Measurements from ENCODE around the gene CTRB1. TPM values are rescaled to one million over a fixed set of nuclear protein-coding genes. Genes with fewer than 3 reads are reported as not detected.
"Not testable (repeated sequence)": the region's sequence is repeated elsewhere in the genome, so short reads cannot be mapped to it uniquely, and the experiment has no call there.

CTRB1 gene
- total RNA-seq, 1 experiment from 2014 or later = not detected

DNA sequence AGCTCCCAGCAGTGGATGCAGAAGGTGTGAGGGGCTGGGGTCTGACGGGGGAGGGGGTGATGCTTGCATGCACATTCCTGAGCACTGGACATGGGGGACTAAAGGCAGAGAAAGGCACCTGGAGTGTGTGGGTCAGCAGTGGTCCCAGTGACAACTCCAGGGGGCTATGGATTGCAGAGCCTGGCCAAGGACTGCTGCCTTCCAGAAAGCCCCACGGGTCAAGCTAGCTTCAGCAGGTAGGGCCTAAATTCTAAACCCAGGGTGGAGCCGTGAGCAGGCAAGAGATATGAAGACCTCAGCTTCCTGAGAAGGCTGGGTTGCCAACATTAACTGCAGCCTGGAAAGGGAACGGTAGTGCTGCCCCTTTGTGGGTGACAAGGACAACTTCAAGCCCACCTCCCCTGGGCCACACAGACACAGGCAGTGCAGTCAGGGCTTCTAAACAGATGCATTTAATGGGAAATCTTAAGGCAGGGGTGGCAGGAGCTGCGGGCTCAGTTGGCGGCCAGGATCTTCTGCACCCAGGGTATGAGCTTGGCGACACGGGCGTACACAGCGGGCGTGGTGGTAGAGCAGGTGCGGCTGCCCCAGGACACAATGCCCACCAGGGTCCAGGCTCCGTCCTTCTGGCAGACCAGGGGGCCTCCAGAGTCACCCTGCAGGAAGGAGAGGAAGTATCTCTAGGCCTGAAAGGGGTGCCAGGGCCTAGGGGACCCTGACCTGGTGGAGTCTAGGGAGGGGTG lies 14.9 kb upstream of the CTRB1 start:
- DNase-seq (ENCODE audit: extremely low read depth, low read depth) = no peak

GRCh38 chr16:75204410-75204758 lies 14.4 kb upstream of the CTRB1 start:
- no peak for DNase-seq (ENCODE audit: extremely low read depth, low read depth)

GRCh38 chr16:75204905-75205304 lies 13.9 kb upstream of the CTRB1 start:
- DNase-seq (ENCODE audit: extremely low read depth, low read depth) = not testable (repeated sequence)

DNA sequence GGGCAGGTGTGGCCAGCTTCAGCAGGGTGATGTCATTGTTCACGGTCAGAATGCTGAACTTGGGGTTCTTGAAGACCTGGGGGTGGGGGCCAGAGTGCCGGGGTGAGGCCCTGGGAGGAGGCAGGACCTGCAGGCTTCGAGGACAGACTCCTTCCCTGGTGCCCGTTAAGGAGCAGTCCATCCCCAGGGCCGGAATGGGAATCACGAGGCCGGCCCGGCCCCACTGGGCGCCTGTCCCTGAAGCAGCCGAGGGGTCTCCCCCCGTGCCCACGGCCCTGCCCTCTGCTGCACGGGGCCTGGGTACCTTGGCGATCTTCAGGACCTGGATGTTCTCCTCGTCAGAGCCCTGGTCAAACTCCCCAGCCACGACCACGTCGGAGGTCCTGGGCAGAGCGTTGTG lies 13.3 kb upstream of the CTRB1 start:
- not testable (repeated sequence) for DNase-seq (ENCODE audit: extremely low read depth, low read depth)

DNA sequence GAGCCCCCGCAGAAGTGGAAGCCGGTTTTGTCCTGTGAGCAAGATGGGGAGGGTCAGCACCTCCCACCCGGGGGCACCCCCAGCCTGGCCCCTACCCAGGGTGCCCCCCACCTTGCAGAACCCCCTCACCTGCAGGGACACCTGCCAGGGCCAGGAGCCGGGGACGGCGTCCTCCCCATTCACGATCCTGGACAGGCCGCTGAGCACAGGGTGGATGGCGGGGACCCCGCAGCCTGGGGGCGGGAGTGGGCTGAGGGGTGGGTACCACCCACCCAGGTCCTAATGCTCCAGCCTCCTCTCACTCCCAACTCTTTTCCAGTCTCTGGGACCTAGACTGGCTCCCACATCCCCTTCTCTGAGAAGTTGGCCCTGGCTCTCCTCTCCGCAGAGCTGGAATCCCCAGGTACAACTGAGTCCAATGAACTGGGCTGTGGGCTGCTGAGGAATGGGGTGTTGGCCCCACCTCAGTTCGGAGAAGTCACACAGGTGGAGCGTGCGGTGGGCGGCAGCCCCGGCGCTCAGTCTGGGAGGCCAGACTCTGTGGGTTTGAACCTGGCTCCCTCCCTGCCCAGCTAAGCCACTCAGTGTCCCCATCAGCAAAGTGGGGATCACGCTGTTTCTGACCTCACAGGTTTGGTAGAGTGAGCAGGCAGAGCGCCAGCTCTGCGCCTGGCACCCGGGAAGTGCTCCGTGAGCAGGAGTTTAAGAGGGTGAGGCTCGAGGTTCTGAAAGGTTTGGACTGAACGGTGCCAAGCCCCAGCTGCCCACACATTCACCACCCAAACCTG lies 12.6 kb upstream of the CTRB1 start:
- not testable (repeated sequence) for DNase-seq (ENCODE audit: extremely low read depth, low read depth)

DNA sequence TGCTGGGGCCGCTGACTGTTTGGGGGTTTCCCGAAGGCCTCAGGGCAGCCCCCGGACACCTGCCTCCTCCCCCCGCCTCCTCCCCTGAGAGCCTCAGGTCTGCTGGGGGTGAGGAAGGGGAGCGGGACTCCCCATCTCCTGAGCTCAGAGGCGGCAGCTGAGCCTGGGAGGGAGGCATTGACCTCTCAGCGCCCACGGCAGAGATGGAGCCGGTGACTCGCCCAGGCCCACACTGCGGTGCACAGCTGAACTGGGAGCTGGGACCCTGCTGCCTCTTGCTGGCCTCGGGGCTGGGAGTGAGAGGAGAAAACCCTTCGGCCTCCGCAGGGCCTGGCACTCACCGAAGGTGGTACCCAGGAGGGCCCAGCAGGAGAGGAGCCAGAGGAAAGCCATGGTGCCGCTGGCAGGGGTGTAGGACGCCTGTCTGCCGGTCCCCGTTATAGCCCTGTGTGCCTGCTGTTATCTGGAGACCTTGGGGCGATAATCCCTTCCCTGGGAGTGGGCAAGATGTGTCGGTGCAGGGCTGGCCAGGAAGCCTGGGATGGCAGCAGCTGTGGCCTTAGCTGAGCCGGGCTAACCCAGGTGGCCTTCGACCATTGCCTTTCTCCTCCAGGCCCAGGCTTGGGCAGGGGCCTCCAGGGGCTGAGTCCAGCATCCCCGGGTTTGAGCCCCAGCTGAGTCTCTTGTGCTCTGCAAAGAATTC lies 11.9 kb upstream of the CTRB1 start, which contains the start of gene CTRB2:
CTRB2 (minus strand) TSS at position 413 of the 703 bp plus-strand sequence; CDS start at position 393, 20 bp downstream.
- no peak for DNase-seq (ENCODE audit: extremely low read depth, low read depth)

- no peak for DNase-seq (ENCODE audit: extremely low read depth, low read depth)
Measured at GRCh38 chr16:75207831-75208230, 11.0 kb upstream of the CTRB1 start.

DNA sequence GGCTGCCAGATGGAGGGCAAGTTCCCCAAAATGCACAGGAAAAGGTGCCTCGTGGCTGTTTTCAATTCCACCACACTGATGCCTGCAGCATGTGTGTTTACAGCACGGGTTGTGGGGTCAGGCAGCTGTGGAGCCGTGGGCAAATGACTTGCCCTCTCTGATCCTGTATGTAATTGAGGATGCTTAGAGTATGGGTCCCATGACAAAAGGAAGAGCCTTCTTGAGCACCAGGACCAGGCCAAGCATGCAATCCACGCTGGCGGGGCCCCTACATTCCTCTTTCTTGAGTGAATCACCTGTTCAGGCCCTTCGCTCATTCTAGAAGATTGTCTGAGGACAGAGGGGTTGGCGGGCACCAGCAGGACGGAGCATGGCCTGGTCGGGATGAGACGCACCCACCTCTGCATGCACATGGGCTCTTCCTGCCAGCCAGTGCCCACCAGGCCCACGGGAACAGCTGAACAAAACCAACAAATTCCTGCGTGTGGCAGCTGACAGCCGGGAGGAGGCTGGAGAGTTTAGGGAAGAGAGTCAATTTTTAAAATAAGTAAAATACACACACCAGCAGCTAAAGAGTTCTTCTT lies 10.5 kb upstream of the CTRB1 start:
- no peak for DNase-seq (ENCODE audit: extremely low read depth, low read depth)

GRCh38 chr16:75208861-75209505 lies 9.8 kb upstream of the CTRB1 start:
- no peak for DNase-seq (ENCODE audit: extremely low read depth, low read depth)

DNA sequence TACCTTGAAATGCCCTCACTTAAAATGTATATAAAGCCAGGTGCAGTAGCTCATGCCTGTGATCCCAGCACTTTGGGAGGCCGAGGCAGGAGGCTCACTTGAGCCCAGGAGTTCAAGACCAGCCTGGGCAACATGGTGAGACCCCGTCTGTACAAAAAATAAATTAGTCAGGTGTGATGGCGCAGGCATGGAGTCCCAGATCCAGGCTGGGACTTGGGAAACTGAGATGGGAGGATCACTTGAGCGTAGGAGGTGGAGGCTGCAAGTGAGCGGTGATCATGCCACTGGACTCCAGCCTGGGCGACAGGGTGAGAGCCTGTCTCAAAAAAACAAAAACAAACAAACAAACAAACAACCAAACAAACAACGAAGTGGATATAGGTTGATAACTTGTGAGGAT lies 9.3 kb upstream of the CTRB1 start:
- DNase-seq (ENCODE audit: extremely low read depth, low read depth) = not testable (repeated sequence)

DNA sequence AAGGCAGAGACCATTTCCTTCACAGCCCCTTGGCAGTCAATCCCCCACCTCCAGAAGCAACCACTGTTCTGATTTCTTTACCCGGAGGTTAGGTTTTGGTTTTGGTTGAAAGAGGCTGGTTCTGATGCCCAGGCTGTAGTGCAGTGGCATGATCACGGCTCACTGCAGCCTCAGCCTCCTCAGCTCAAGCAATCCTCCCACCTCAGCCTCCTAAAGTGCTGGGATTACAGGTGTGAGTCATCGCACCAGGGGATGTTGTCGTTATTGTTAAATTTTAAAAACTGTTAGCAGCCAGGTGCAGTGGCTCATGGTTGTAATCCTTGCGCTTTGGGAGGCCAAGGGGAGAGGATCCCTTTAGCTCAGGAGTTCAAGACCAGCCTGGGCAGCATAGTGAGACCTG lies 8.8 kb upstream of the CTRB1 start:
- no peak for DNase-seq (ENCODE audit: extremely low read depth, low read depth)

- DNase-seq (ENCODE audit: extremely low read depth, low read depth) = not testable (repeated sequence)
Measured at GRCh38 chr16:75211286-75211685, 7.5 kb upstream of the CTRB1 start.

DNA sequence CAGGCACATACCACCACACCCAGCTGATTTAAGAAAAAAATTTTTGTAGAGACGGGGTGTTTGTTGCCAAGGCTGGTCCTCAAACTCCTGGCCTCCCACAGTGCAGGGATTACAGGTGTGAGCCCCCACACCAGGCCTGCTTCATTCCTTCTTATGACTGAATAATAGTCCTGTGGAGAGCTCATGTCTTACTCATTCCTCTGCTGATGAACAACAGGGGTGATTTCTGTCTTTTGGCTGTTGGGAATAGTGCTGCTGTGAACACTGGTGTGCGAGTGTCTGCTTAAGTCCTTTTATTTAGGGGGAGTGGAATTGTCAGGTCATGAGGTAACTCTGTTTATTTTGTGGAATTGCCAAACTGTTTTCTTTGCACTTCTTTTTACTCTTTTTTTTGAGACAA lies 2.7 kb upstream of the CTRB1 start:
- DNase-seq (ENCODE audit: extremely low read depth, low read depth) = no peak

- DNase-seq (ENCODE audit: extremely low read depth, low read depth) = no peak
Measured at GRCh38 chr16:75216576-75216975, 2.2 kb upstream of the CTRB1 start.

DNA sequence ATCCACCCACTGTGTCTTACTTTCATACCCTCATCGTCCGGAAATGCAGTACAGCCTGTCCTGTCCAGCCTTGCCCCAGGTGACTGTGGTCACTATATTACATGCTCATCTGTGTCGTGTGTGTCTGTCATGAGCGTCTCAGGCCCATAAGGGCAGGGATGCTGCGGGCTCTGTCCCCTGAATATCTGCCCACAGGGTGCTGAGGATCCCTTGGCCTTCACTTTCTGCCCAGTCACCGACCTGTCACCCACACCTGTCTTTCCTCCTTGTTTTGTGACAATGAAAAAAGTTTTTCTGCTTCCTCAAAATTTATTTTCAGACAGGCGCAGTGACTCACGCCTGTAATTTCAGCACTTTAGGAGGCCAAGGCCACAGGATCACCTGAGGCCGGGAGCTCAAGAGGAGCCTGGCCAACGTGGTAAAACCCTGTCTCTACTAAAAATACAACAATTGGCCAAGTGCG lies 1.4 kb upstream of the CTRB1 start:
- DNase-seq (ENCODE audit: extremely low read depth, low read depth) = no peak

- DNase-seq (ENCODE audit: extremely low read depth, low read depth) = no peak
Measured at GRCh38 chr16:75219088-75219487, 300 bp downstream of the CTRB1 start.

DNA sequence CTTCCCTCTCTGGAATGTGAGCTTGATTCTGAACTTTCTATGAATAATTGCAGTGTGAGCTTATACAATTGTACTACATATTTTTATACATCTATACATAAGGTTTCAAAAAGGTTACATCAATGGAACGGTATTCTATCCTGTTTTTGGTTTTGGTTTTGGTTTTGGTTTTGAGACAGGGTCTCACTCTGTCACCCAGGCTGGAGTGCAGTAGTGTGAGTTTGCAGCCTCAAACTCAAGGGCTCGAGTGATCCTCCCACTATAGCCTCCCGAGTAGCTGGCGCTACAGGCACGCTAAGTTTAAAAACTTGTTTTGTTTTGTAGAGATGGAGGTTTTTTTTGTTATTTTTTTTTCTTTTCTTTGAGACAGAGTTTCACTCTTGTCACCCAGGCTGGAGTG lies 1.1 kb downstream of the CTRB1 start:
- no peak for DNase-seq (ENCODE audit: extremely low read depth, low read depth)

GRCh38 chr16:75222271-75222783 lies 3.5 kb downstream of the CTRB1 start:
- no peak for DNase-seq (ENCODE audit: extremely low read depth, low read depth)

GRCh38 chr16:75223129-75223528 lies 4.3 kb downstream of the CTRB1 start:
- not testable (repeated sequence) for DNase-seq (ENCODE audit: extremely low read depth, low read depth)
